GM23248 (cell line): Measurements from ENCODE around the gene CDKAL1. TPM values are rescaled to one million over a fixed set of nuclear protein-coding genes. Genes with fewer than 3 reads are reported as not detected.

Experiments
- DNase-seq: peaks from one replicate; pipeline ENCODE4 v3.0.0-alpha.2; 2015
- H2AFZ ChIP-seq: fragments of 200-600 bp; sonication (generic); 2 replicates; pipeline ENCODE4 v1.6.1; 2016; ENCODE audit warnings: antibody characterized with exemption
- H3F3A ChIP-seq: fragments of 200-600 bp; sonication (generic); 2 replicates; pipeline ENCODE4 v1.6.1; 2016; ENCODE audit warnings: mild to moderate bottlenecking, antibody characterized with exemption, mixed run types; ENCODE audit not compliant: insufficient read depth
- H3K27ac ChIP-seq: fragments of 200-600 bp; sonication (generic); 2 replicates; pipeline ENCODE4 v1.5.1; 2016; ENCODE audit warnings: mild to moderate bottlenecking
- H3K27me3 ChIP-seq: fragments of 200-600 bp; sonication (generic); replicated peaks from 2 replicates; pipeline ENCODE4 v1.6.1; 2016; ENCODE audit warnings: mild to moderate bottlenecking; ENCODE audit not compliant: insufficient read depth
- H3K36me3 ChIP-seq: fragments of 200-600 bp; sonication (generic); 2 replicates; pipeline ENCODE4 v1.6.1; 2016; ENCODE audit warnings: low read depth, mild to moderate bottlenecking
- H3K4me1 ChIP-seq: fragments of 200-600 bp; sonication (generic); 2 replicates; pipeline ENCODE4 v1.6.1; 2016; ENCODE audit warnings: mild to moderate bottlenecking; ENCODE audit not compliant: insufficient read depth
- H3K4me2 ChIP-seq: fragments of 200-600 bp; sonication (generic); one replicate; pipeline ENCODE4 v1.6.1; 2016; ENCODE audit warnings: mild to moderate bottlenecking; ENCODE audit not compliant: unreplicated experiment
- H3K4me3 ChIP-seq: fragments of 200-600 bp; sonication (generic); 2 replicates; pipeline ENCODE4 v1.5.1; 2016; ENCODE audit warnings: mild to moderate bottlenecking
- H3K79me2 ChIP-seq: fragments of 200-600 bp; sonication (generic); 2 replicates; pipeline ENCODE4 v1.6.1; 2016; ENCODE audit warnings: mild to moderate bottlenecking; ENCODE audit not compliant: insufficient read depth
- H3K9ac ChIP-seq: fragments of 200-600 bp; sonication (generic); 2 replicates; pipeline ENCODE4 v1.6.1; 2016; ENCODE audit warnings: mild to moderate bottlenecking
- H3K9me2 ChIP-seq: fragments of 200-600 bp; sonication (generic); 2 replicates; pipeline ENCODE4 v1.6.1; 2016; ENCODE audit warnings: mixed run types, mild to moderate bottlenecking, moderate library complexity; ENCODE audit not compliant: insufficient read depth
- H3K9me3 ChIP-seq: fragments of 200-600 bp; sonication (generic); one replicate; pipeline ENCODE4 v1.6.1; 2017; ENCODE audit warnings: low read depth
- H4K20me1 ChIP-seq: fragments of 200-600 bp; sonication (generic); 2 replicates; pipeline ENCODE4 v1.6.0; 2016; ENCODE audit not compliant: insufficient read depth
- EZH2 ChIP-seq: fragments of 200-600 bp; sonication (generic); IDR thresholded peaks from 2 replicates; pipeline ENCODE4 v1.6.1; 2018; ENCODE audit warnings: antibody characterized with exemption, mild to moderate bottlenecking; ENCODE audit not compliant: insufficient read depth, poor library complexity, severe bottlenecking
- EZH2phosphoT487 ChIP-seq: fragments of 200-600 bp; sonication (generic); IDR thresholded peaks from 2 replicates; pipeline ENCODE4 v1.6.1; 2018; ENCODE audit warnings: antibody characterized with exemption, moderate library complexity, mild to moderate bottlenecking, low read depth; ENCODE audit not compliant: insufficient read depth
- WGBS, 2 experiments: methylation state at CpG; one replicate each; pipeline ENCODE4 v1.1.6; 2015 to 2017; ENCODE audit warnings: low lambda C conversion rate in 2 of 2, low coverage in 1 of 2; ENCODE audit errors: missing lambda C conversion rate in 2 of 2; 5-methylcytosine and 5-hydroxymethylcytosine counted together
- in situ Hi-C: fragments of 300-500 bp; cut with MboI; formaldehyde crosslinking; loops from 2 replicates; pipeline ENCODE4 v1.15.0; 2020
- polyA plus RNA-seq: library from polyadenylated mRNA; unstranded; fragments of >200 nt; fragmentation: Nextera tagmentation; extraction: Ambion mirVana; gene quantifications from 2 replicates; pipeline ENCODE4 v1.2.1, GENCODE V29; 2016
- total RNA-seq: library from RNA; depleted of rRNA; stranded (reverse); fragments of >200 nt; shearing (Covaris generic); gene quantifications from 2 replicates; pipeline ENCODE4 v1.2.3, GENCODE V29; 2014

CDKAL1 gene
- total and polyA plus RNA-seq, 2 experiments from 2014 or later, result 7.5 to 10.8 TPM

- Histone ChIP-seq H3F3A (no peaks in the 10 kb centered on the region), H3K27me3 (no peaks in the 10 kb centered on the region), H3K27ac (no peak overlapping the region), H3K4me2 (no peak overlapping the region), H3K9me2 (no peaks in the 10 kb centered on the region), H3K36me3 (no peaks in the 10 kb centered on the region), H2AFZ (no peak overlapping the region), H3K79me2 (no peaks in the 10 kb centered on the region), H3K4me1 (no peaks in the 10 kb centered on the region), H3K9me3 (no peaks in the 10 kb centered on the region), H4K20me1 (no peaks in the 10 kb centered on the region), H3K4me3 (no peak overlapping the region), H3K9ac (no peak overlapping the region)
- no peak for TF ChIP-seq EZH2
- TF ChIP-seq EZH2phosphoT487, result no peak
- in situ Hi-C loops, result no loop called here
- DNase-seq, result no peak
Observed at GRCh38 chr6:21061892-21062291, 527.6 kb downstream of the CDKAL1 start.

- Histone ChIP-seq H3K79me2 (no peaks in the 10 kb centered on the region), H3K4me3 (no peak overlapping the region), H3K9me3 (no peaks in the 10 kb centered on the region), H3K4me1 (no peaks in the 10 kb centered on the region), H4K20me1 (no peaks in the 10 kb centered on the region), H3K9ac (no peak overlapping the region), H3F3A (no peaks in the 10 kb centered on the region), H3K4me2 (no peak overlapping the region), H2AFZ (no peak overlapping the region), H3K27me3 (no peaks in the 10 kb centered on the region), H3K9me2 (no peaks in the 10 kb centered on the region), H3K36me3 (no peaks in the 10 kb centered on the region), H3K27ac (no peak overlapping the region)
- no peak for DNase-seq
- TF ChIP-seq EZH2phosphoT487, result no peak
- TF ChIP-seq EZH2, result no peak
- WGBS, 2 experiments, result 6 to 7% methylated on average over 1 of the region's 1 CpG
- in situ Hi-C loops, result no loop called here
Observed at GRCh38 chr6:21064756-21065340, 530.6 kb downstream of the CDKAL1 start.

GRCh38 chr6:21067521-21067920 is 533.3 kb downstream of the CDKAL1 start:
- no peak overlapping the region for H3K4me3 ChIP-seq
- no peaks in the 10 kb centered on the region for H3K27me3 ChIP-seq
- H3F3A ChIP-seq, result no peaks in the 10 kb centered on the region
- in situ Hi-C loops, result no loop called here
- H3K9me3 ChIP-seq, result no peaks in the 10 kb centered on the region
- DNase-seq, result no peak
- no peaks in the 10 kb centered on the region for H3K4me1 ChIP-seq
- no peak overlapping the region for H3K4me2 ChIP-seq
- no peaks in the 10 kb centered on the region for H3K36me3 ChIP-seq
- H2AFZ ChIP-seq, result no peak overlapping the region
- H3K27ac ChIP-seq, result no peak overlapping the region
- no peaks in the 10 kb centered on the region for H3K9me2 ChIP-seq
- H4K20me1 ChIP-seq, result no peaks in the 10 kb centered on the region
- WGBS, 2 experiments, result 88 to 94% methylated on average over 3 of the region's 3 CpGs
- TF ChIP-seq EZH2phosphoT487, result no peak
- no peak for TF ChIP-seq EZH2
- H3K9ac ChIP-seq, result no peak overlapping the region
- H3K79me2 ChIP-seq, result no peaks in the 10 kb centered on the region

DNA sequence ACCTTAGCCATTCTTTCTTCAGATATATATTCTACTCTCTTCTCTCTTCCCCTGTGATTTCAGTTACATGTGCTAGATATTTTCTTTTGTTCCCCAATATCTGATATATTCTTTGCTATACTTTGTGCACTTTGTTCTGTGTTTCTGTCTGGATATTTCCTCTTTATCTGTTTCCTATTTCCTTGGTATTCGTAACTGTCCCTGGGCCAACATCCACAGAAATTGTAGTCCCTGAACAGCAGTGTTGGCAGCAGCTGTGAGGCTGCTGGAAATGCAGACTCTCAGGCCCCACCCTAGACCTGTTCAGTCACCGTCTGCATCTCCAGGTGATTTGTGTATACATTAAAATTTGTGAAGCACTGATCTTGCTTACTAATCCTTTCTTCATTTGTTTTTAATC is 536.4 kb downstream of the CDKAL1 start:
- Histone ChIP-seq H3K9ac (no peak overlapping the region), H3K4me1 (no peaks in the 10 kb centered on the region), H3K36me3 (no peaks in the 10 kb centered on the region), H4K20me1 (no peaks in the 10 kb centered on the region), H3K27me3 (no peaks in the 10 kb centered on the region), H3F3A (no peaks in the 10 kb centered on the region), H3K9me2 (no peaks in the 10 kb centered on the region), H3K4me2 (no peak overlapping the region), H3K9me3 (no peaks in the 10 kb centered on the region), H3K79me2 (no peaks in the 10 kb centered on the region), H2AFZ (no peak overlapping the region), H3K4me3 (no peak overlapping the region), H3K27ac (no peak overlapping the region)
- in situ Hi-C loops, result no loop called here
- WGBS, 2 experiments, result 48 to 68% methylated on average over 2 of the region's 2 CpGs
- no peak for DNase-seq
- TF ChIP-seq EZH2, result no peak
- TF ChIP-seq EZH2phosphoT487, result no peak
